AG04449 (cell line): ENCODE results near the gene CREB3L2.
A peak's percentile ranks its signal among the peaks of the same experiment; 100 is the strongest.

Source experiments
- CTCF ChIA-PET: fragments of 350-600 bp; formaldehyde crosslinking; extraction: SDS; loops from one replicate; lab custom pipeline; 2021; ENCODE audit warnings: antibody characterized with exemption; lab: Yijun Ruan, JAX
- POLR2A ChIA-PET: fragments of 400-600, 350-600 bp; formaldehyde crosslinking; extraction: SDS; loops from one replicate; lab custom pipeline; 2020; ENCODE audit warnings: antibody characterized with exemption, inconsistent platforms; lab: Yijun Ruan, JAX
- DNase-seq: peaks from one replicate; pipeline ENCODE4 v3.0.0-alpha.2; 2010; ENCODE audit warnings: low read depth, low spot score
- H3K4me3 ChIP-seq: 2 replicates; pipeline ENCODE4 v1.5.1; 2011; ENCODE audit warnings: low read depth, mild to moderate bottlenecking, control low read depth, low read length
- TF ChIP-seq, protein P1 (sequence below): IDR thresholded peaks from one replicate; pipeline ENCODE4 v1.5.1; 2011; ENCODE audit warnings: mild to moderate bottlenecking, moderate library complexity, low read length, control low read depth, inconsistent platforms; ENCODE audit not compliant: insufficient read depth; ENCODE audit errors: missing control alignments

The CREB3L2 gene

DNA sequence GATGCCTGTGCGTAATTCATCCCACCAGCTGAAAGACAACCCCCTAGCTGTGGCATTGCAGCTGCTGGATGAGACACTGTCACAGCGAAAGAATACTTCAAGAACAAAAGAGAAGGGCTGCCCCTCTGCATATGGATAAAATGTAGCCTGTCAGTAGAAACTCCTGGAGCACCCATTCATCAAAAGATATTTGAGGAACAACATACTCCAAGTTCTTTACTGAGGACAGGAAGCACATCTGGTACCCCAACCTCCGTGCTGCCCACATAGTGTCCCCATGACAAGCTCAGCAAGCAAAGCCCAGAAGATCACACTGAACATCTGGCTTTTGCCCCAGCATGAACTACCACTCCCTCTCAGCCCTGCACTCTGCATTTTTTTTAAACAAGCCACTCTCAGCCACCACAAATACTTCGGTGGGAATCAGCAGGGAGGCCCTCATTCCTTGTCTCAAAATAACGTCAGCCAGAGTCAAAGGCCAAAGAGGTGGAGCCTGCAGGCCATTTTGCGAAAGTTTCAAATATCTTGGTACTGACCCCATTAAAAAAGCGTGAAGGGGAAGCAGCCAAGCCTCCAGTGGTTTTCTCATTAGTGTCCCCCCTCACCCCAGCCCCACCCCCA lies 1.7 kb downstream of the CREB3L2 start:
- POLR2A ChIA-PET: interaction anchor here (0.8 to 3.2 kb wide), 7 partner anchors 9 to 127 kb away, joined by 3 to 35 read pairs (median 3); no protein-coding TSS in a partner anchor
- CTCF ChIA-PET: interaction anchor here (1.0 to 18.5 kb wide), 10 partner anchors 8 to 739 kb away, joined by 3 to 831 read pairs (median 9); no protein-coding TSS in a partner anchor

DNA sequence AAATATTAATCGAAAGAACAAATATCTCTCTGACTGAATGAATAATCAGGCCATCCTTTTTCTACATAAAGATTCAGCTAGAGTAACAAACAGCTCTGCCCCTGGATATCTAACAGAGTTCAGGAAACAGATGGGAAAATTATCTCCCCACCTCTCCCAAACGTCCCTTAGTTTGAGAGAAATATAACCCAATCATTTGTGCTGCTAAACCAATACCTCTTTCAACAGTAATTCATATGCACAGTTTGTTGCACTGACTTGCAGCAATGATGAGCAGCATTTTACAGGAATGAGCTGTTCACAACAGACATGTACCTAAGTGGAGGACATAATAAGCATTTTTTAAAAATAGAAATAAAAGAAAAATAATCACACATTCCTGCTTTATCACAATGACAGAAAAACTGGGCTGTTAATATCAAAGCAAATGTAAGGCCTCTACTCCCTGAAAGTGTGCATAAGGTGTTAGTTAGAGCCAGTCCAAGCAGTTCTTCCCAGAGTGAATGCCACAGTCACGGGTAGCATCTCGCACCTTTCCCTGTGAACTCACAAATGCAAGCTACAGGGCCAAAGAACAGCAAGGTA lies 2.3 kb downstream of the CREB3L2 start:
- DNase-seq: no peak
- ChIA-PET POLR2A (interaction anchor here (0.8 to 3.2 kb wide), 8 partner anchors 8 to 126 kb away, joined by 3 to 35 read pairs (median 4); no protein-coding TSS in a partner anchor), CTCF (interaction anchor here (0.8 to 18.5 kb wide), 10 partner anchors 7 to 739 kb away, joined by 3 to 831 read pairs (median 6); no protein-coding TSS in a partner anchor)
- peak overlapping the region; percentile 97 for H3K4me3 ChIP-seq
- TF ChIP-seq, protein P1, sequence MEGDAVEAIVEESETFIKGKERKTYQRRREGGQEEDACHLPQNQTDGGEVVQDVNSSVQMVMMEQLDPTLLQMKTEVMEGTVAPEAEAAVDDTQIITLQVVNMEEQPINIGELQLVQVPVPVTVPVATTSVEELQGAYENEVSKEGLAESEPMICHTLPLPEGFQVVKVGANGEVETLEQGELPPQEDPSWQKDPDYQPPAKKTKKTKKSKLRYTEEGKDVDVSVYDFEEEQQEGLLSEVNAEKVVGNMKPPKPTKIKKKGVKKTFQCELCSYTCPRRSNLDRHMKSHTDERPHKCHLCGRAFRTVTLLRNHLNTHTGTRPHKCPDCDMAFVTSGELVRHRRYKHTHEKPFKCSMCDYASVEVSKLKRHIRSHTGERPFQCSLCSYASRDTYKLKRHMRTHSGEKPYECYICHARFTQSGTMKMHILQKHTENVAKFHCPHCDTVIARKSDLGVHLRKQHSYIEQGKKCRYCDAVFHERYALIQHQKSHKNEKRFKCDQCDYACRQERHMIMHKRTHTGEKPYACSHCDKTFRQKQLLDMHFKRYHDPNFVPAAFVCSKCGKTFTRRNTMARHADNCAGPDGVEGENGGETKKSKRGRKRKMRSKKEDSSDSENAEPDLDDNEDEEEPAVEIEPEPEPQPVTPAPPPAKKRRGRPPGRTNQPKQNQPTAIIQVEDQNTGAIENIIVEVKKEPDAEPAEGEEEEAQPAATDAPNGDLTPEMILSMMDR: no peak

More for the DNA sequence above, 1.7 kb downstream of the CREB3L2 start:
- peak overlapping the region; percentile 97 for H3K4me3 ChIP-seq
- DNase-seq: peak; percentile 83
- TF ChIP-seq, protein P1: no peak

DNA sequence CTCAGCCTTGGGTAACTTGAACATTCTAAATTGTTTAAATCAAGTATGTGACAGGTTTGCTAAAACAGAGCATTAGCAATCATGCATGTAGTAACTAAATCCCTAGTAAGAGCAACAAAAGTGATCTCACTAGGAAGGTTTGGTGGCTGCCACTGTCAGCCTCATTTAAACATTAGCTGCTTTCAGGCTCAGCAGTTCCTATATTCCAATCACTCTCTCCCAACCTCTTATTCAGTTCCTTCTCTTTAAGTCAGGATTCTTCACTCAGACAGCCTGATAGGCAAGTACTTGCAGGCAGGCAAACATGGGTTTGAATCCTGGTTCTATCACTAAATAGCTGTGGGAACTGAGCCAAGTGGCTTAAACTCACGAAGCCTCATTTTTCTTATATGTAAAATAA lies 3.6 kb downstream of the CREB3L2 start:
- POLR2A ChIA-PET: interaction anchor here (0.8 to 1.7 kb wide), 4 partner anchors 11 to 45 kb away, joined by 3 to 5 read pairs (median 4); no protein-coding TSS in a partner anchor
- H3K4me3 ChIP-seq: peak overlapping the region; percentile 23; the same call in 1 of the 2 replicates
- CTCF ChIA-PET: interaction anchor here (0.8 to 18.5 kb wide), 6 partner anchors 9 to 342 kb away, joined by 4 to 831 read pairs (median 9); no protein-coding TSS in a partner anchor
- TF ChIP-seq, protein P1: no peak
- no peak for DNase-seq

DNA sequence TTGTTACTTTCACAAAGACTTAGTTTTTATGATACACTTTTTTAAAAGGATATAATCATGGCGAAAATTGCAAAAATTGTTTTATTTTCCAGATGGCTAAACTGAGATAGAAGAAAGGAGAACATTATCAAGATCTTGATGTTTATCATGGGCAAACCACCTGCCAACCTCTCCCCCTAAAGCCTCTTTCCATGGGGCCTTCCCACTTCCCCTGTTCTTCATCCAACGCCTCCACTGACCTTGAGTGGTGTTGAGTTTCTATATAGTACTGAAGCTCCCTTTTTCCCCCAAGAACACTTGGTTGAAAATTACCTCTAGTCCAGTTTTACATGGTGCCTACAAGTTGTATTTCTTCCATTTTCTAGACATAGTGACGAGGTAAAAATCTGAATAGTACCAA lies 5.0 kb downstream of the CREB3L2 start:
- TF ChIP-seq, protein P1: no peak
- no peak overlapping the region for H3K4me3 ChIP-seq
- DNase-seq: no peak
- CTCF ChIA-PET: interaction anchor here (1.6 to 18.5 kb wide), 3 partner anchors 10 to 88 kb away, joined by 6 to 831 read pairs (median 6); no protein-coding TSS in a partner anchor
- POLR2A ChIA-PET: no interaction called here

DNA sequence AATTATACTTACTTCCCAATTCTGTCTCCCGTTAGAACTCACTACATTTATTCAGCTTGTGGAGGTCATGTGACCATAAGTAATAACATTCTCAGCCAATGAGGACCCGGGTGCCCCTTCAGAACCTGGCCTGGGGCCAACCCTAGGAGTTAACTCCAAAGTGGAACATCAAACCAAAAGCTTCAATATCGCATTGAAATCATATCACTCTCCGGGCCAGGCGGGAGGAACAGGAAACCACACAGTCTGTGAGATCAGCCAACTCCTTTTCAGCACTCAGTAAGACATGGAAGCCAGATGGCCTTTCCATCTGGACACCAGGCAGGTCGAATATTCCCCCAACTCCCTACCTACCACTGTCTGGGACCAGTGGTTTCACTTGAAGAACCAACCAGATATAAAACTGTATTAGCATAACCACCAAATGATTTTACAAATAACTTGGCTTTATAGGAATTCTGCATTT lies 5.5 kb downstream of the CREB3L2 start:
- ChIA-PET CTCF (interaction anchor here (1.6 to 18.5 kb wide), 3 partner anchors 11 to 87 kb away, joined by 6 to 831 read pairs (median 6); no protein-coding TSS in a partner anchor), POLR2A (no interaction called here)
- H3K4me3 ChIP-seq: no peak overlapping the region
- TF ChIP-seq, protein P1: no peak
- no peak for DNase-seq
